Stimulated activated effector memory CD8-positive, alpha-beta T cell treated with anti-CD3 and anti-CD28 coated beads, Interleukin-12 subunit alpha, Interleukin-12 subunit beta, amount 100 ng/mL, for 72 hours (primary cell): ENCODE results near the gene SMAD7.

Source experiments
- ATAC-seq: fragments of 150-1000 bp; cut with Tn5 transposase; 2 replicates; pipeline ENCODE4 v1.10.0; 2021
- DNase-seq, 2 donors: peaks; one replicate each; pipeline ENCODE4 v3.0.0; 2021 to 2022; ENCODE audit warnings: low spot score in 2 of 2
- H3K27ac Mint-ChIP-seq: one replicate; pipeline ENCODE4 v1.8.0; 2022; ENCODE audit warnings: mild to moderate bottlenecking, mixed read lengths
- H3K36me3 Mint-ChIP-seq: one replicate; pipeline ENCODE4 v1.8.0; 2022; ENCODE audit warnings: mild to moderate bottlenecking, mixed read lengths
- H3K4me1 Mint-ChIP-seq: one replicate; pipeline ENCODE4 v1.8.0; 2022; ENCODE audit warnings: mixed read lengths
- H3K4me3 Mint-ChIP-seq: one replicate; pipeline ENCODE4 v1.8.0; 2022; ENCODE audit warnings: mild to moderate bottlenecking, mixed read lengths
- H3K9me3 Mint-ChIP-seq: one replicate; pipeline ENCODE4 v1.8.0; 2022; ENCODE audit warnings: mixed read lengths

SMAD7 gene

GRCh38 chr18:48950536-48951447, at the start of gene SMAD7:
Gene SMAD7, minus strand, starts transcription at chr18:48950965. Its CDS starts 541 bp downstream, at chr18:48950424.
- DNase-seq (no peak), ATAC-seq (no peak)
- H3K4me3 Mint-ChIP-seq = peak within 1 kb of the TSS; percentile 91
- no peaks in the 10 kb centered on the region for H3K9me3 Mint-ChIP-seq
- peaks cover 67% of the 10 kb centered on the region for H3K36me3 Mint-ChIP-seq
- peaks cover 48% of the 10 kb centered on the region for H3K4me1 Mint-ChIP-seq
- peak within 1 kb of the TSS; percentile 90 for H3K27ac Mint-ChIP-seq

GRCh38 chr18:48999569-48999968, 48.8 kb upstream of the SMAD7 start:
- no peak overlapping the region for H3K27ac Mint-ChIP-seq
- no peak for DNase-seq
- peaks cover 17% of the 10 kb centered on the region for H3K4me1 Mint-ChIP-seq
- no peaks in the 10 kb centered on the region for H3K9me3 Mint-ChIP-seq
- H3K4me3 Mint-ChIP-seq = no peak overlapping the region
- no peaks in the 10 kb centered on the region for H3K36me3 Mint-ChIP-seq
- no peak for ATAC-seq

- Mint-ChIP-seq H3K27ac (peak overlapping the region; percentile 81), H3K9me3 (no peaks in the 10 kb centered on the region), H3K4me3 (no peak overlapping the region), H3K36me3 (no peaks in the 10 kb centered on the region), H3K4me1 (peaks cover 17% of the 10 kb centered on the region)
- ATAC-seq (peak; percentile 25), DNase-seq (no peak)
These were observed 47.4 kb upstream of the SMAD7 start for GRCh38 chr18:48997985-48998831.

GRCh38 chr18:48997681-48997984, 46.9 kb upstream of the SMAD7 start:
- H3K4me1 Mint-ChIP-seq = peaks cover 21% of the 10 kb centered on the region
- DNase-seq (no peak), ATAC-seq (no peak)
- peak overlapping the region; percentile 81 for H3K27ac Mint-ChIP-seq
- no peak overlapping the region for H3K4me3 Mint-ChIP-seq
- no peaks in the 10 kb centered on the region for H3K9me3 Mint-ChIP-seq
- H3K36me3 Mint-ChIP-seq = no peaks in the 10 kb centered on the region

- no peaks in the 10 kb centered on the region for H3K36me3 Mint-ChIP-seq
- DNase-seq = no peak
- no peak overlapping the region for H3K4me3 Mint-ChIP-seq
- H3K4me1 Mint-ChIP-seq = peaks cover 26% of the 10 kb centered on the region
- H3K9me3 Mint-ChIP-seq = no peaks in the 10 kb centered on the region
- peak overlapping the region; percentile 81 for H3K27ac Mint-ChIP-seq
- peak; percentile 42 for ATAC-seq
These were observed 46.2 kb upstream of the SMAD7 start for GRCh38 chr18:48996901-48997463.

GRCh38 chr18:48996041-48996440, 45.3 kb upstream of the SMAD7 start:
- Mint-ChIP-seq H3K4me1 (peaks cover 26% of the 10 kb centered on the region), H3K9me3 (no peaks in the 10 kb centered on the region), H3K36me3 (no peaks in the 10 kb centered on the region), H3K27ac (no peak overlapping the region), H3K4me3 (no peak overlapping the region)
- ATAC-seq = no peak
- DNase-seq = no peak

- DNase-seq = no peak
- H3K36me3 Mint-ChIP-seq = no peaks in the 10 kb centered on the region
- H3K4me1 Mint-ChIP-seq = peaks cover 32% of the 10 kb centered on the region
- no peak overlapping the region for H3K27ac Mint-ChIP-seq
- H3K9me3 Mint-ChIP-seq = no peaks in the 10 kb centered on the region
- no peak overlapping the region for H3K4me3 Mint-ChIP-seq
- no peak for ATAC-seq
These were observed 44.4 kb upstream of the SMAD7 start for GRCh38 chr18:48994926-48995835.

- Mint-ChIP-seq H3K9me3 (no peaks in the 10 kb centered on the region), H3K27ac (no peak overlapping the region), H3K36me3 (no peaks in the 10 kb centered on the region), H3K4me1 (peaks cover 33% of the 10 kb centered on the region), H3K4me3 (no peak overlapping the region)
- no peak for DNase-seq
- no peak for ATAC-seq
These were observed 43.4 kb upstream of the SMAD7 start for GRCh38 chr18:48994044-48994651.

- peak overlapping the region; percentile 8 for H3K27ac Mint-ChIP-seq
- no peak for ATAC-seq
- H3K36me3 Mint-ChIP-seq = no peaks in the 10 kb centered on the region
- H3K4me3 Mint-ChIP-seq = no peak overlapping the region
- H3K4me1 Mint-ChIP-seq = peaks cover 33% of the 10 kb centered on the region
- DNase-seq = no peak
- H3K9me3 Mint-ChIP-seq = no peaks in the 10 kb centered on the region
These were observed 42.8 kb upstream of the SMAD7 start for GRCh38 chr18:48993586-48993985.

- H3K36me3 Mint-ChIP-seq = no peaks in the 10 kb centered on the region
- DNase-seq (no peak), ATAC-seq (no peak)
- H3K9me3 Mint-ChIP-seq = no peaks in the 10 kb centered on the region
- peak overlapping the region; percentile 8 for H3K27ac Mint-ChIP-seq
- H3K4me3 Mint-ChIP-seq = no peak overlapping the region
- peaks cover 31% of the 10 kb centered on the region for H3K4me1 Mint-ChIP-seq
These were observed 42.2 kb upstream of the SMAD7 start for GRCh38 chr18:48992791-48993555.

GRCh38 chr18:48992133-48992532, 41.4 kb upstream of the SMAD7 start:
- Mint-ChIP-seq H3K4me1 (peaks cover 23% of the 10 kb centered on the region), H3K9me3 (no peaks in the 10 kb centered on the region), H3K27ac (no peak overlapping the region), H3K36me3 (no peaks in the 10 kb centered on the region), H3K4me3 (no peak overlapping the region)
- ATAC-seq (peak; percentile 17), DNase-seq (no peak)

- H3K4me3 Mint-ChIP-seq = no peak overlapping the region
- H3K36me3 Mint-ChIP-seq = no peaks in the 10 kb centered on the region
- no peak overlapping the region for H3K27ac Mint-ChIP-seq
- peaks cover 18% of the 10 kb centered on the region for H3K4me1 Mint-ChIP-seq
- DNase-seq (no peak), ATAC-seq (peak; percentile 9)
- H3K9me3 Mint-ChIP-seq = no peaks in the 10 kb centered on the region
These were observed 40.9 kb upstream of the SMAD7 start for GRCh38 chr18:48991676-48992075.

- Mint-ChIP-seq H3K36me3 (no peaks in the 10 kb centered on the region), H3K4me3 (no peak overlapping the region), H3K27ac (no peak overlapping the region), H3K9me3 (no peaks in the 10 kb centered on the region), H3K4me1 (peaks cover 16% of the 10 kb centered on the region)
- DNase-seq = no peak
- ATAC-seq = peak; percentile 5
These were observed 40.5 kb upstream of the SMAD7 start for GRCh38 chr18:48991319-48991660.
